OCI-LY1 (cell line): ENCODE results near the gene PRPSAP1.

ENCODE experiments used
- H2AFZ ChIP-seq: fragments of 200-600 bp; sonication (generic), shearing (Covaris generic); 2 replicates; pipeline ENCODE4 v1.6.0; 2014; ENCODE audit warnings: antibody characterized with exemption, mild to moderate bottlenecking, low read length
- H3F3A ChIP-seq: fragments of 200-600 bp; sonication (generic), shearing (Covaris generic); 2 replicates; pipeline ENCODE4 v1.6.0; 2014; ENCODE audit warnings: mild to moderate bottlenecking, antibody characterized with exemption, low read length, moderate library complexity; ENCODE audit not compliant: insufficient read depth
- H3K27ac ChIP-seq: fragments of 200-600 bp; sonication (generic); 2 replicates; pipeline ENCODE4 v1.5.1; 2014; ENCODE audit warnings: low read length, mixed run types, mild to moderate bottlenecking, low read depth; ENCODE audit not compliant: poor library complexity, severe bottlenecking
- H3K27me3 ChIP-seq: fragments of 200-600 bp; sonication (generic); 2 replicates; pipeline ENCODE4 v1.6.0; 2014; ENCODE audit warnings: antibody characterized with exemption, mild to moderate bottlenecking, low read length, moderate library complexity; ENCODE audit not compliant: insufficient read depth
- H3K36me3 ChIP-seq: fragments of 200-600 bp; sonication (generic); 2 replicates; pipeline ENCODE4 v1.6.1; 2014; ENCODE audit warnings: mild to moderate bottlenecking, antibody characterized with exemption, low read length, moderate library complexity, mixed read lengths; ENCODE audit not compliant: insufficient read depth
- H3K4me1 ChIP-seq: fragments of 200-600 bp; sonication (generic); 2 replicates; pipeline ENCODE4 v1.5.1; 2014; ENCODE audit warnings: mild to moderate bottlenecking, low read length, moderate library complexity; ENCODE audit not compliant: insufficient read depth, severe bottlenecking
- H3K4me2 ChIP-seq: fragments of 200-600 bp; sonication (generic), shearing (Covaris generic); 2 replicates; pipeline ENCODE4 v1.6.1; 2014; ENCODE audit warnings: low read length
- H3K4me3 ChIP-seq: fragments of 200-600 bp; sonication (generic); 2 replicates; pipeline ENCODE4 v1.5.1; 2014; ENCODE audit warnings: low read length, low read depth, mild to moderate bottlenecking, mixed read lengths; ENCODE audit not compliant: poor library complexity, severe bottlenecking
- H3K79me2 ChIP-seq: fragments of 200-600 bp; shearing (Covaris generic); 2 replicates; pipeline ENCODE4 v1.6.1; 2016; ENCODE audit warnings: mixed run types, low read length, mixed read lengths; ENCODE audit not compliant: insufficient read depth
- H3K9ac ChIP-seq: fragments of 200-600 bp; sonication (generic), shearing (Covaris generic); 2 replicates; pipeline ENCODE4 v1.6.1; 2014; ENCODE audit warnings: mild to moderate bottlenecking, low read length, mixed read lengths
- H3K9me2 ChIP-seq: fragments of 200-600 bp; sonication (generic), shearing (Covaris generic); 2 replicates; pipeline ENCODE4 v1.6.1; 2014; ENCODE audit warnings: low read depth, mild to moderate bottlenecking, low read length, mixed read lengths
- H3K9me3 ChIP-seq: fragments of 200-600 bp; shearing (Covaris generic); 2 replicates; pipeline ENCODE4 v1.6.1; 2014; ENCODE audit warnings: low read length, mixed read lengths
- H4K20me1 ChIP-seq: fragments of 200-600 bp; sonication (generic), shearing (Covaris generic); 2 replicates; pipeline ENCODE4 v1.6.0; 2016; ENCODE audit warnings: mild to moderate bottlenecking, low read length; ENCODE audit not compliant: insufficient read depth
- EZH2 ChIP-seq: fragments of 200-600 bp; sonication (generic), shearing (Covaris generic); IDR thresholded peaks from 2 replicates; pipeline ENCODE4 v1.8.0; 2017; ENCODE audit warnings: borderline replicate concordance, mixed run types, mild to moderate bottlenecking, antibody characterized with exemption, low read length, moderate library complexity, mixed read lengths
- TF ChIP-seq, protein P1 (sequence below): fragments of 200-600 bp; sonication (generic), shearing (Covaris generic); IDR thresholded peaks from 2 replicates; pipeline ENCODE4 v1.5.1; 2017; ENCODE audit warnings: mild to moderate bottlenecking, antibody characterized with exemption, low read length, moderate library complexity, mixed read lengths

PRPSAP1 gene

DNA sequence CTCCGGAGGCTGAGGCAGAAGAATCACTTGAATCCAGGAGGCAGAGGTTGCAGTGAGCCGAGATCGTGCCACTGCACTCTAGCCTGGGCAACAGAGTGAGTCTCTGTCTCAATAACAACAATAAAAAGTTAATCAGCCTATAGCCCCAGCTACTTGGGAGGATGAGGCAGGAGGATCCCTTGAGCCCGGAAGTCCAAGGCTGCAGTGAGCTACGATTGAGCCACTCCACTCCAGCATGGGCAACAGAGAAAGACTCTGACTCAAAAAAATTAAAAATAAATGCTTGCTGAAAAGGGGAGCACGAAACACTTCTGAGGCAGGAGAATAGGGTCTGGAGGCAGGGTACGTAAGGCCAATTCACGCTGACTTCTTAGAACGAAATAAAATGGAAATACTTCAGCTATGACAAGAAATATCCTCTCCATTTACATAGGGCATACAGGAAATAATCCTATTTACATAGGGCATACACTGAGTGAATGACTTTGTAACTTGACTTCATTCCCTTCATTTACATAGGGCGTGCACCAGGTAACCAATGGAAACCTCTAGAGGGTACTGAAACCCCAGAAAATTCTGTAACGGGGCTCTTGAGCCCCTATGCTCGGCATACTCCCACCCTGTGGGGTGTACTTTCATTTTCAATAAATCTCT lies 3.2 kb upstream of the PRPSAP1 start:
- Histone ChIP-seq H2AFZ (peak overlapping the region; percentile 67), H3F3A (no peaks in the 10 kb centered on the region), H3K4me1 (peaks cover 35% of the 10 kb centered on the region), H3K4me3 (peak overlapping the region; percentile 22), H3K4me2 (peak overlapping the region; percentile 51), H4K20me1 (no peaks in the 10 kb centered on the region), H3K79me2 (peaks cover 11% of the 10 kb centered on the region), H3K27me3 (no peaks in the 10 kb centered on the region), H3K9ac (peak overlapping the region; percentile 2; the same call in 1 of the 2 replicates), H3K9me3 (no peaks in the 10 kb centered on the region), H3K27ac (peak overlapping the region; percentile 65), H3K36me3 (no peaks in the 10 kb centered on the region), H3K9me2 (no peaks in the 10 kb centered on the region)
- TF ChIP-seq EZH2: no peak

DNA sequence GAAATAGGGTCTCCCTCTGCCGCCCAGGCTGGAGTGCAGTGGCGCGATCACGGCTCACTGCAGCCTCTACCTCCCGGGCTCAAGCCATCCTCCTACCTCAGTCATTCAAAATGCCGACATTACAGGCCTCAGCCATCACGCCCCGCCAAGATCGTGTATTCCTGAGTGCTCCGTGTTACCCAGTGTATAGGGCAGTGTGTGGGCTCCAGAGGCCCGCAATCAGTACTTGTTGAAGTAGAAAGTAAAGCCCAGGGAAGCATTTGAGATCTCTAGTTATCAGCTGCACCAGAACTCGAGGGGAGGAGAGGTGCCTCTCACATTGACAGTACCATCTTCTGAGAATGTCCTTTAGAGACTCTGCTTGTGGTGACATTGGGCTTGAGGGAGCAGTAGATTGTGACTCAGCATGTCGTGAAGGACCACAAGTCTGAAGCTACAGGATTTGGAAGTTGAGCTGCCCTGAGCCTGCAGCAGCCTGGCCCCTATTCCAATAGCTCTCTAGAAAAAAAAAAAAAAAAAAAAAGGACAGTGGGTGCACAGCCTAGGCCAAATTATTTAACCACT lies 1.1 kb upstream of the PRPSAP1 start:
- Histone ChIP-seq H3K9me3 (no peaks in the 10 kb centered on the region), H3K4me3 (peak overlapping the region; percentile 84), H3K79me2 (peaks cover 18% of the 10 kb centered on the region), H3F3A (no peaks in the 10 kb centered on the region), H4K20me1 (no peaks in the 10 kb centered on the region), H3K9ac (peak overlapping the region; percentile 79), H3K27ac (peak overlapping the region; percentile 90), H3K27me3 (no peaks in the 10 kb centered on the region), H3K4me1 (peaks cover 41% of the 10 kb centered on the region), H2AFZ (peak overlapping the region; percentile 72; the same call in 1 of the 2 replicates), H3K4me2 (peak overlapping the region; percentile 62), H3K36me3 (no peaks in the 10 kb centered on the region), H3K9me2 (no peaks in the 10 kb centered on the region)
- TF ChIP-seq, protein P1, sequence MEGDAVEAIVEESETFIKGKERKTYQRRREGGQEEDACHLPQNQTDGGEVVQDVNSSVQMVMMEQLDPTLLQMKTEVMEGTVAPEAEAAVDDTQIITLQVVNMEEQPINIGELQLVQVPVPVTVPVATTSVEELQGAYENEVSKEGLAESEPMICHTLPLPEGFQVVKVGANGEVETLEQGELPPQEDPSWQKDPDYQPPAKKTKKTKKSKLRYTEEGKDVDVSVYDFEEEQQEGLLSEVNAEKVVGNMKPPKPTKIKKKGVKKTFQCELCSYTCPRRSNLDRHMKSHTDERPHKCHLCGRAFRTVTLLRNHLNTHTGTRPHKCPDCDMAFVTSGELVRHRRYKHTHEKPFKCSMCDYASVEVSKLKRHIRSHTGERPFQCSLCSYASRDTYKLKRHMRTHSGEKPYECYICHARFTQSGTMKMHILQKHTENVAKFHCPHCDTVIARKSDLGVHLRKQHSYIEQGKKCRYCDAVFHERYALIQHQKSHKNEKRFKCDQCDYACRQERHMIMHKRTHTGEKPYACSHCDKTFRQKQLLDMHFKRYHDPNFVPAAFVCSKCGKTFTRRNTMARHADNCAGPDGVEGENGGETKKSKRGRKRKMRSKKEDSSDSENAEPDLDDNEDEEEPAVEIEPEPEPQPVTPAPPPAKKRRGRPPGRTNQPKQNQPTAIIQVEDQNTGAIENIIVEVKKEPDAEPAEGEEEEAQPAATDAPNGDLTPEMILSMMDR: no peak
- TF ChIP-seq EZH2: no peak

DNA sequence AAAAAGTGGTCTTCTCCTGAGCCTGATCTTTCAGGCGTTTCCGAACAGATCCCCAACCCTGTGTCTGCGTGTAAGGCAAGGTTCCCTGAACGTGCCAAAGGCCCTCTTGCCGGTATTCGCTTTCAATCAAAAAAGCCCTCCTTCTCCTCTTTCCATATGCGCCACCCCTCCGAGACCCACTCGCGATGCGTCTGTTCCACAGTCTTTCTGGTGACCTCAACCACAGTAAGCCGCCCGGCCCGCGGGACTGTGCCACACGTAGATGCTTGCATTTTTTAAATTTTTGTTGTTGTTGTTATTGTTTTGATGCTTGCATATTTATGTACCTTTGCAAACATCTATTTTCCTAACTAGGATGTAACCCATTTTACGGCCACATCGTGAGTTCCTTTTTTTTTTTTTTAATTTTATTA lies 607 bp upstream of the PRPSAP1 start:
- H3K9me3 ChIP-seq: no peaks in the 10 kb centered on the region
- peaks cover 18% of the 10 kb centered on the region for H3K79me2 ChIP-seq
- H3K9me2 ChIP-seq: no peaks in the 10 kb centered on the region
- TF ChIP-seq, protein P1: no peak
- TF ChIP-seq EZH2: no peak
- no peaks in the 10 kb centered on the region for H3F3A ChIP-seq
- H3K36me3 ChIP-seq: no peaks in the 10 kb centered on the region
- peak overlapping the region; percentile 68; the same call in 1 of the 2 replicates for H2AFZ ChIP-seq
- H4K20me1 ChIP-seq: no peaks in the 10 kb centered on the region
- H3K4me3 ChIP-seq: peak overlapping the region; percentile 84
- peak overlapping the region; percentile 90 for H3K27ac ChIP-seq
- H3K9ac ChIP-seq: peak overlapping the region; percentile 79
- H3K4me1 ChIP-seq: peaks cover 41% of the 10 kb centered on the region
- no peaks in the 10 kb centered on the region for H3K27me3 ChIP-seq
- H3K4me2 ChIP-seq: peak overlapping the region; percentile 62
